ENCODE data around the gene IL27RA. TPM values are rescaled to one million over a fixed set of nuclear protein-coding genes. Genes with fewer than 3 reads are reported as not detected.

Gene IL27RA
- total RNA-seq, 1 experiment from 2014 or later = 10.2 TPM

GRCh38 chr19:14053032-14053431 is 21.5 kb downstream of the IL27RA start:
- TF ChIP-seq CTCF (IDR thresholded peaks at IDR 0.05) (no peak), REST (IDR thresholded peaks at IDR 0.05; ENCODE audit: insufficient read depth in 1 of 2, low read depth in 2 of 2, low read length in 1 of 2) (no peak)
- no peaks in the 10 kb centered on the region for H3K27me3 ChIP-seq (ENCODE audit: control insufficient read depth, insufficient read depth, low read length)
- H3K27ac ChIP-seq (ENCODE audit: low read length) = no peak overlapping the region
- H3K36me3 ChIP-seq (ENCODE audit: control insufficient read depth, insufficient read depth, low read length) = no peaks in the 10 kb centered on the region
- no peak overlapping the region for H3K4me3 ChIP-seq (ENCODE audit: low read depth in 2 of 2, low read length in 2 of 2)
- peaks cover 1% of the 10 kb centered on the region; the same call in 1 of the 2 replicates for H3K4me1 ChIP-seq (ENCODE audit: control insufficient read depth, insufficient read depth, low read length)
- in situ Hi-C loops (cut with HindIII; ENCODE audit: low pct_unique_long_range_greater_than_20kb, low sequenced_read_pairs) = no loop called here
- ATAC-seq (no peak), DNase-seq (ENCODE audit: low read depth, low spot score) (no peak)
- H3K9me3 ChIP-seq (ENCODE audit: control insufficient read depth, insufficient read depth, low read depth, low read length) = no peaks in the 10 kb centered on the region
- BruUV-seq (replicated peaks) = no TSS peak
- intact Hi-C loops (cut with micrococcal nuclease; ENCODE audit: unreplicated experiment) = no loop called here
- ChIA-PET CTCF (interaction anchor here (0.6 to 1.0 kb wide), 3 partner anchors 11 to 347 kb away, joined by 3 to 6 read pairs (median 3); no protein-coding TSS in a partner anchor), POLR2A (no interaction called here)

GRCh38 chr19:14053500-14053899 is 21.9 kb downstream of the IL27RA start:
- CTCF ChIA-PET = interaction anchor here (0.6 kb wide), 1 partner anchor 18 kb away, joined by 4 read pairs; no protein-coding TSS in a partner anchor
- intact Hi-C loops (cut with micrococcal nuclease; ENCODE audit: unreplicated experiment) = no loop called here
- Histone ChIP-seq H3K27me3 (ENCODE audit: control insufficient read depth, insufficient read depth, low read length) (no peaks in the 10 kb centered on the region), H3K4me3 (ENCODE audit: low read depth in 2 of 2, low read length in 2 of 2) (no peak overlapping the region), H3K27ac (ENCODE audit: low read length) (no peak overlapping the region), H3K4me1 (ENCODE audit: control insufficient read depth, insufficient read depth, low read length) (peaks cover 5% of the 10 kb centered on the region; the same call in 1 of the 2 replicates), H3K36me3 (ENCODE audit: control insufficient read depth, insufficient read depth, low read length) (no peaks in the 10 kb centered on the region), H3K9me3 (ENCODE audit: control insufficient read depth, insufficient read depth, low read depth, low read length) (no peaks in the 10 kb centered on the region)
- TF ChIP-seq POLR2AphosphoS5 (IDR thresholded peaks at IDR 0.05; ENCODE audit: low read depth, low read length) (no peak), CTCF (IDR thresholded peaks at IDR 0.05) (no peak), REST (IDR thresholded peaks at IDR 0.05; ENCODE audit: insufficient read depth in 1 of 2, low read depth in 2 of 2, low read length in 1 of 2) (no peak), SIN3A (IDR thresholded peaks at IDR 0.05; ENCODE audit: borderline replicate concordance, insufficient read depth, low read depth, low read length) (no peak), TCF7L2 (IDR thresholded peaks at IDR 0.05; ENCODE audit: low read depth, low read length) (no peak)
- POLR2A ChIA-PET = no interaction called here
- no peak for ATAC-seq
- BruUV-seq (replicated peaks) = no TSS peak
- in situ Hi-C loops (cut with HindIII; ENCODE audit: low pct_unique_long_range_greater_than_20kb, low sequenced_read_pairs) = no loop called here
- no peak for DNase-seq (ENCODE audit: low read depth, low spot score)

Measured in Panc1 (cell line).